PC-3 (cell line): ENCODE measurements around the gene AP3S2. TPM values are rescaled to one million over a fixed set of nuclear protein-coding genes. Genes with fewer than 3 reads are reported as not detected.

Source experiments
- ATAC-seq: fragments of 200-7000 bp; cut with Tn5 transposase; 2 replicates; pipeline ENCODE4 v1.9.1; 2020; ENCODE audit warnings: mild to moderate bottlenecking, moderate library complexity
- BruUV-seq: library from RNA; stranded (reverse); fragments of 400-500 nt; replicated peaks from 2 replicates; lab custom pipeline; 2021; lab: Mats Ljungman, UMichigan
- CTCF ChIA-PET: fragments of 300-600 bp; sonication (Branson Sonifier 250); formaldehyde crosslinking; loops from one replicate; lab custom pipeline; 2022; ENCODE audit warnings: antibody characterized with exemption; lab: Charles Lee
- POLR2A ChIA-PET: fragments of 300-600 bp; sonication (Branson Sonifier 250); formaldehyde crosslinking; loops from one replicate; lab custom pipeline; 2022; ENCODE audit warnings: antibody characterized with exemption; ENCODE audit not compliant: unreplicated experiment; lab: Charles Lee
- DNase-seq: peaks from one replicate; pipeline ENCODE4 v3.0.0-alpha.2; 2015
- H2AFZ ChIP-seq: fragments of 300-600 bp; sonication (generic); 2 replicates; pipeline ENCODE4 v1.6.0; 2016; ENCODE audit warnings: antibody characterized with exemption, low read length
- H3F3A ChIP-seq: fragments of 300-600 bp; sonication (generic); one replicate; pipeline ENCODE4 v1.6.0; 2017; ENCODE audit warnings: antibody characterized with exemption, low read length, control low read depth, mild to moderate bottlenecking; ENCODE audit not compliant: unreplicated experiment
- H3K27ac ChIP-seq: fragments of 300-600 bp; sonication (generic); 2 replicates; pipeline ENCODE4 v1.5.1; 2016; ENCODE audit warnings: mild to moderate bottlenecking, low read length
- H3K27me3 ChIP-seq: fragments of 300-600 bp; sonication (generic); 2 replicates; pipeline ENCODE4 v1.6.1; 2016; ENCODE audit warnings: low read length, mixed read lengths
- H3K36me3 ChIP-seq: fragments of 300-600 bp; sonication (generic); 2 replicates; pipeline ENCODE4 v1.6.1; 2016; ENCODE audit warnings: low read depth, mixed run types, low read length, mixed read lengths
- H3K4me1 ChIP-seq: fragments of 300-600 bp; sonication (generic); 2 replicates; pipeline ENCODE4 v1.5.1; 2016; ENCODE audit warnings: low read length; ENCODE audit not compliant: insufficient read depth
- H3K4me2 ChIP-seq: fragments of 300-600 bp; sonication (generic); 2 replicates; pipeline ENCODE4 v1.6.0; 2016; ENCODE audit warnings: low read length
- H3K4me3 ChIP-seq: fragments of 300-600 bp; sonication (generic); 2 replicates; pipeline ENCODE4 v1.5.1; 2016; ENCODE audit warnings: mild to moderate bottlenecking, low read length, mixed read lengths
- H3K79me2 ChIP-seq: fragments of 300-600 bp; sonication (generic); 2 replicates; pipeline ENCODE4 v1.6.1; 2017; ENCODE audit warnings: low read length, mixed read lengths
- H3K9ac ChIP-seq: fragments of 300-600 bp; sonication (generic); 2 replicates; pipeline ENCODE4 v1.6.0; 2016; ENCODE audit warnings: mild to moderate bottlenecking, low read length
- H3K9me2 ChIP-seq: fragments of 300-600 bp; sonication (generic); replicated peaks from 2 replicates; pipeline ENCODE4 v1.6.1; 2016; ENCODE audit warnings: mixed run types, low read length, mixed read lengths
- H3K9me3 ChIP-seq: fragments of 300-600 bp; sonication (generic); 2 replicates; pipeline ENCODE4 v1.6.1; 2016; ENCODE audit warnings: low read length, mixed read lengths
- H4K20me1 ChIP-seq: fragments of 300-600 bp; sonication (generic); 2 replicates; pipeline ENCODE4 v1.6.1; 2016; ENCODE audit warnings: low read length, mixed read lengths
- EZH2 ChIP-seq: fragments of 300-600 bp; sonication (generic); IDR thresholded peaks from one replicate; pipeline ENCODE4 v1.6.1; 2017; ENCODE audit warnings: antibody characterized with exemption, mild to moderate bottlenecking, low read length; ENCODE audit not compliant: unreplicated experiment
- EZH2phosphoT487 ChIP-seq: fragments of 300-600 bp; sonication (generic); IDR thresholded peaks from 2 replicates; pipeline ENCODE4 v1.6.1; 2018; ENCODE audit warnings: mild to moderate bottlenecking, antibody characterized with exemption, low read length, borderline replicate concordance
- intact Hi-C: fragments of 100-400 bp; cut with micrococcal nuclease; formaldehyde crosslinking; loops from 2 replicates; pipeline ENCODE4 v1.9.0; 2023
- total RNA-seq: library from RNA; depleted of rRNA; stranded (reverse); fragments of >200 nt; gene quantifications from 2 replicates; pipeline ENCODE4 v1.2.3, GENCODE V29; 2014
- TF ChIP-seq, protein P1 (sequence below): fragments of 300-600 bp; sonication (generic); conservative IDR thresholded peaks from 2 replicates; pipeline ENCODE4 v1.5.1; 2017; ENCODE audit warnings: antibody characterized with exemption, low read depth, mild to moderate bottlenecking, low read length

AP3S2 gene
- total RNA-seq, 1 experiment from 2014 or later = 18.8 TPM

DNA sequence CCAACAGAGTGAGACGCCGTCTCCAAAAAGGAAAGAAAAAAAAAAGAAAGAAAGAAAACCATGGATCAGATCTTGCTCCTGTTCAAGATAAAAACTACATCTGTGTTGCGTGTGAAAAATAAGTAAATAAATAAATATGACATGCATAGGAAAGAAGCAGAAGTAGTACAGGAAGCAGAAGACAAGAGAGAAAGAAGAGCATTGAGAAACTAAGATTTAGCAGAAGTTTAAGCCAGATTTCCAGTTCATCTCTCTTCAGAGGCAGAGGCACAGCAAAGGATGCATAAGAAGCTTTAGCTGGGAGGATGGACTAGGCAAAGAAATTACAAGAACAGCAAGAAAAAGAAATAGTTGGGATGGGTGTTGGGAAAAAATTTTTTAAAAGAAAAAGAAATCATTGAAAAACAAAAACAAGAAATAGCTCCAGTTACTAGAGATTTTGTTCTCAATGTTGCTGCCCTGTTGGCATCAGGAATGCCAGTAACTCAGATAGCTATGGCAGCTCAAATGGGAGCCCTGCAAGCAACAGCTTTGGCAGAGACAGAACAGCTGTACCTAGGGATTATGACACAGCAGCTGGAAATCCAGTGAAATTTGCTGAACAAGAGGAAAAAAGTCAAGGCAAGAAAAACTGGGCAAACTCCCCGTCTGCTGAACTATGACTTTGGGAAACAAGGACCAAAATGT, 17.3 kb downstream of the AP3S2 start:
- Histone ChIP-seq H3K4me2 (no peak overlapping the region), H3K9me2 (no peaks in the 10 kb centered on the region), H3K36me3 (peaks cover 30% of the 10 kb centered on the region), H3K9me3 (no peaks in the 10 kb centered on the region), H3K79me2 (no peaks in the 10 kb centered on the region), H4K20me1 (no peaks in the 10 kb centered on the region), H3F3A (peaks cover 4% of the 10 kb centered on the region), H3K4me1 (peaks cover 8% of the 10 kb centered on the region; the same call in 1 of the 2 replicates), H3K9ac (no peak overlapping the region), H3K27ac (no peak overlapping the region), H2AFZ (no peak overlapping the region), H3K27me3 (no peaks in the 10 kb centered on the region), H3K4me3 (no peak overlapping the region)
- POLR2A ChIA-PET = interaction anchor here (0.5 kb wide), 1 partner anchor 10 kb away, joined by 6 read pairs; no protein-coding TSS in a partner anchor
- no peak for ATAC-seq
- no peak for DNase-seq
- no TSS peak for BruUV-seq
- intact Hi-C loops = no loop called here
- TF ChIP-seq, protein P1, sequence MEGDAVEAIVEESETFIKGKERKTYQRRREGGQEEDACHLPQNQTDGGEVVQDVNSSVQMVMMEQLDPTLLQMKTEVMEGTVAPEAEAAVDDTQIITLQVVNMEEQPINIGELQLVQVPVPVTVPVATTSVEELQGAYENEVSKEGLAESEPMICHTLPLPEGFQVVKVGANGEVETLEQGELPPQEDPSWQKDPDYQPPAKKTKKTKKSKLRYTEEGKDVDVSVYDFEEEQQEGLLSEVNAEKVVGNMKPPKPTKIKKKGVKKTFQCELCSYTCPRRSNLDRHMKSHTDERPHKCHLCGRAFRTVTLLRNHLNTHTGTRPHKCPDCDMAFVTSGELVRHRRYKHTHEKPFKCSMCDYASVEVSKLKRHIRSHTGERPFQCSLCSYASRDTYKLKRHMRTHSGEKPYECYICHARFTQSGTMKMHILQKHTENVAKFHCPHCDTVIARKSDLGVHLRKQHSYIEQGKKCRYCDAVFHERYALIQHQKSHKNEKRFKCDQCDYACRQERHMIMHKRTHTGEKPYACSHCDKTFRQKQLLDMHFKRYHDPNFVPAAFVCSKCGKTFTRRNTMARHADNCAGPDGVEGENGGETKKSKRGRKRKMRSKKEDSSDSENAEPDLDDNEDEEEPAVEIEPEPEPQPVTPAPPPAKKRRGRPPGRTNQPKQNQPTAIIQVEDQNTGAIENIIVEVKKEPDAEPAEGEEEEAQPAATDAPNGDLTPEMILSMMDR = no peak
- TF ChIP-seq EZH2phosphoT487 = no peak
- no peak for TF ChIP-seq EZH2
- CTCF ChIA-PET = interaction anchor here (0.6 to 1.6 kb wide), 3 partner anchors 115 to 124 kb away, joined by 3 to 7 read pairs (median 4); no protein-coding TSS in a partner anchor

DNA sequence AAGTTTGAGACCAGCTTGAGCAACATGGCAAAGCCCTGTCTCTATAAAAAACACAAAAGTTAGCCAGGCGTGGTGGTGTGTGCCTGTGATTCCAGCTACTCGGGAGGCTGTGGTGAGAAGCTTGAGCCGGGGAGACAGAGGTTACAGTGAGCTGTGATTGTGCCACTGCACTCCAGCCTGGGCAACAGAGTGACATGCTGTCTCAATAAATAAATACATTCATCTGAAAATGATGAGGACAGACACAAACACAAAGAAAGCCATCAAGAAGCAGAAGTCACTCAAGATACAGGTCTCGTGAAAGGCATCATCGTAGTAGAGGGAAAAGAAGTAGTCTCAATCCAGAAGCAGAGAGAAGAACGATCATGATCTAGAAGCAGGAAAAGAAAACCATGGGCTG, 18.1 kb downstream of the AP3S2 start:
- peaks cover 8% of the 10 kb centered on the region; the same call in 1 of the 2 replicates for H3K4me1 ChIP-seq
- H3K9me2 ChIP-seq = no peaks in the 10 kb centered on the region
- TF ChIP-seq EZH2phosphoT487 (no peak), EZH2 (no peak)
- TF ChIP-seq, protein P1 = no peak
- no TSS peak for BruUV-seq
- intact Hi-C loops = loop anchor here (1.0 kb wide), 2 partner anchors 115 to 135 kb away; no protein-coding TSS in a partner anchor
- H3F3A ChIP-seq = peaks cover 4% of the 10 kb centered on the region
- H3K36me3 ChIP-seq = peaks cover 36% of the 10 kb centered on the region
- H3K27me3 ChIP-seq = no peaks in the 10 kb centered on the region
- no peaks in the 10 kb centered on the region for H4K20me1 ChIP-seq
- ATAC-seq (no peak), DNase-seq (no peak)
- H3K9me3 ChIP-seq = no peaks in the 10 kb centered on the region
- ChIA-PET CTCF (no interaction called here), POLR2A (interaction anchor here (0.6 kb wide), 1 partner anchor 93 kb away, joined by 3 read pairs; no protein-coding TSS in a partner anchor)
- H3K4me3 ChIP-seq = no peak overlapping the region
- H3K4me2 ChIP-seq = no peak overlapping the region
- H3K27ac ChIP-seq = peak overlapping the region; percentile 52
- no peak overlapping the region for H2AFZ ChIP-seq
- H3K9ac ChIP-seq = peak overlapping the region; percentile 8; the same call in 1 of the 2 replicates
- H3K79me2 ChIP-seq = no peaks in the 10 kb centered on the region
